ENCODE measurements around the gene ARIH2. TPM values are rescaled to one million over a fixed set of nuclear protein-coding genes. Genes with fewer than 3 reads are reported as not detected.
A peak's percentile ranks its signal among the peaks of the same experiment; 100 is the strongest.
"Not testable (repeated sequence)": the region's sequence is repeated elsewhere in the genome, so short reads cannot be mapped to it uniquely, and the experiment has no call there.

ARIH2 gene
- total RNA-seq, 1 donor from 2014 or later: 157 TPM

DNA sequence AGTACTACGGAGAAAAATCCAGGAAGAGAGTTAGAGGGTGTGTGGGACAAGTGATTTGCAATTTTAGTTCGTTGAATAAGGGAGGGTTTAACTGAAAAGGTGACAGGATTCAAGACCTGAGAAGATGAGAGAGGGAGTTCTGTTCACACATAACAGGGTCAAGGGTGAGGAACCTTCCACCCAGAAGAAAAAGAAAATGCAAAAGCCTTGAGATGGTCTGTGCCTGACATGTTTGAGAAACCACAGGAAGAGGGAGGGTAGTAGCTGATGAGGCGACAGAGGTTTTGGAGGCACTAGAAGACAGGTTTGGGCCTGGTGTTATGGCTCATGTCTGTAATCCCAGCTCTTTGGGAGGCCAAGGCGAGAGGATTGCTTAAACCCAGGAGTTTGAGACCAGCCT lies 19.4 kb upstream of the ARIH2 start:
- Mint-ChIP-seq H3K4me1 (peaks cover 31% of the 10 kb centered on the region), H3K27me3 (no peaks in the 10 kb centered on the region)

DNA sequence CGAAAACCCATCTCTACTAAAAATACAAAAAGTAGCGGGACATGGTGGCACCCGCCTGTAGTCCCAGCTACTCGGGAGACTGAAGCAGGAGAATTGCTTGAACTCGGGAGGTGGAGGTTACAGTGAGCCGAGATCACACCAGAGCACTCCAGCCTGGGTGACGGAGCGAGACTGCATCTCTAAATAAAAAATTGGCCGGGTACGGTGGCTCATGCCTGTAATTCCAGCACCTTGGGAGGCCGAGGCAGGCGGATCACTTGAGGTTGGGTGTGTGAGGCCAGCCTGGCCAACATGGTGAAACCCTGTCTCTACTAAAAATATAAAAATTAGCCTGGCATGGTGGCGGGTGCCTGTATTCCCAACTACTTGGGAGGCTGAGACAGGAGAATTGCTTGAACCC lies 11.6 kb upstream of the ARIH2 start:
- H3K9me3 Mint-ChIP-seq; H3K27me3 Mint-ChIP-seq; DNase-seq; H3K36me3 Mint-ChIP-seq (ENCODE audit: low read depth); H3K27ac Mint-ChIP-seq; intact Hi-C loops (cut with micrococcal nuclease); H3K4me3 Mint-ChIP-seq; H3K4me1 Mint-ChIP-seq: not testable (repeated sequence)

More for the DNA sequence above, 19.4 kb upstream of the ARIH2 start:
- Mint-ChIP-seq H3K36me3 (ENCODE audit: low read depth) (peaks cover 2% of the 10 kb centered on the region), H3K9me3 (no peaks in the 10 kb centered on the region), H3K27ac (peak overlapping the region; percentile 91), H3K4me3 (peak overlapping the region; percentile 90)
- intact Hi-C loops (cut with micrococcal nuclease): loop anchor here (5.0 kb wide), 2 partner anchors 33 to 52 kb away; partner anchors contain the start of gene PRKAR2A
- DNase-seq: peak; percentile 82

DNA sequence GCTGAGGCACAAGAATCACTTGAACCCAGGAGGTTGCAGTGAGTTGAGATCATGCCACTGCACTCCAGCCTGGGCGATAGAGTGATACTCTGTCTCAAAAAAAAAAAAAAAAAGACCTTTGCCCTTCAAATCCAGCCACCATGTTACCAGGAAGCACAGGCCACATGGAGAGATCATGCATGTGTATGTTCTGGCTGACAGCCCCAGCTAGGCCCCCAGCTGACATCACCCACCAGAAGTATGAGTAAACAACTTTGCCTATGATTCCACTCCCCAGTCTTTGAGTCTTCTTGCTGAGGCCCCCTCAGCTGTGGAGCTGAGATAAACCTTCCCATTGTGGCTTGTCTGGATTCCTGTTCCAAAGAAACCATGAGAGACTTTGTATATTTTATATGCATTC lies 3.3 kb upstream of the ARIH2 start:
- peaks cover 7% of the 10 kb centered on the region for H3K36me3 Mint-ChIP-seq (ENCODE audit: low read depth)
- H3K4me3 Mint-ChIP-seq: peak overlapping the region; percentile 43
- no peak for DNase-seq
- intact Hi-C loops (cut with micrococcal nuclease): no loop called here
- H3K27me3 Mint-ChIP-seq: no peaks in the 10 kb centered on the region
- no peaks in the 10 kb centered on the region for H3K9me3 Mint-ChIP-seq
- peaks cover 17% of the 10 kb centered on the region for H3K4me1 Mint-ChIP-seq
- H3K27ac Mint-ChIP-seq: no peak overlapping the region

DNA sequence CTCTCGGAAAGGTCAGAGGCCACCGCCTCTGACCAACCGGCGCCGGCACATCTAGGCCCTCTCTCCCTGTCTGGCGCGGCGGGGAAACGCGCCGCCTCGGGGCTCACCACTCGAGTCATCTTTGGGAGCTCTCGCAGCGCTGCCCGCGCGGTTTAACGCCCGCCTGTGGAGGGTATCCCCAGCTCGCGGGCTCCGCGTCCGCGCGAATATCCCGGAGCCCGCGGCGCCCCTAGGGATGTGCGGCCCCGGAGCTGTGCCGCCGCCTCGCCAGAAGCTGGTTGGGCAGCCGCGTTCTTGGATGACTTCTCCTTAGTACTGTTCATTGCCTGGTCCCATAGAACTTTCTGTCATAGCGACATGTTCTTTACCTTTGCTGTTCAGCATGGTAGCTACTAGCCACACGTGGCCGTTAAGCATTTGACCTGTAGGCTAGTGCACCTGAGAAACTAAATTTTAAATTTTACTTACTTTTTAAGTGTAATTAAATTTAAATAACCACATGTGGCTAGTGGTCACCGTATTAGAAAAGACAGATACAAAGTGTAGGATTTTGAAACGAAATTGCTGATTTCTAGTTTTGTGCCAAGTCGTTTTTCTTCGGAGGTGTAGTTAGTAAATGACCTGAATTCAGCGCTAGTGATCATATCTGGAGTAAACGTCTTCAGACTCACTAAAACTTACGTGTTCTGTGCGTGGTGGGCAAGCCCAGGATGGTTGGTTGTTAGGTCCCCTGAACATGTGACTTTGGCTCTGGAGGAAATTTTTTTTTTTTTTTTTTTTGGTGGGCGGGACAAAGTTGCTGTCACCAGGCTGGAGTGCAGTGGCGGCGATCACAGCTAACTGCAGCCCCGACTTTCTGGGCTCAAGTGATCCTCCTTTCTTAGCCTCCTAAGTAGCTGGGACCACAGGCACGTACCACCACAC lies 835 bp downstream of the ARIH2 start:
- peaks cover 22% of the 10 kb centered on the region for H3K4me1 Mint-ChIP-seq
- peak; percentile 88 for DNase-seq
- H3K27ac Mint-ChIP-seq: peak overlapping the region; percentile 97
- H3K27me3 Mint-ChIP-seq: no peaks in the 10 kb centered on the region
- intact Hi-C loops (cut with micrococcal nuclease): loop anchor here (1.0 to 2.0 kb wide), 2 partner anchors 70 to 175 kb away; partner anchors contain the start of gene QRICH1
- H3K9me3 Mint-ChIP-seq: no peaks in the 10 kb centered on the region
- peak overlapping the region; percentile 91 for H3K4me3 Mint-ChIP-seq
- H3K36me3 Mint-ChIP-seq (ENCODE audit: low read depth): peaks cover 19% of the 10 kb centered on the region

DNA sequence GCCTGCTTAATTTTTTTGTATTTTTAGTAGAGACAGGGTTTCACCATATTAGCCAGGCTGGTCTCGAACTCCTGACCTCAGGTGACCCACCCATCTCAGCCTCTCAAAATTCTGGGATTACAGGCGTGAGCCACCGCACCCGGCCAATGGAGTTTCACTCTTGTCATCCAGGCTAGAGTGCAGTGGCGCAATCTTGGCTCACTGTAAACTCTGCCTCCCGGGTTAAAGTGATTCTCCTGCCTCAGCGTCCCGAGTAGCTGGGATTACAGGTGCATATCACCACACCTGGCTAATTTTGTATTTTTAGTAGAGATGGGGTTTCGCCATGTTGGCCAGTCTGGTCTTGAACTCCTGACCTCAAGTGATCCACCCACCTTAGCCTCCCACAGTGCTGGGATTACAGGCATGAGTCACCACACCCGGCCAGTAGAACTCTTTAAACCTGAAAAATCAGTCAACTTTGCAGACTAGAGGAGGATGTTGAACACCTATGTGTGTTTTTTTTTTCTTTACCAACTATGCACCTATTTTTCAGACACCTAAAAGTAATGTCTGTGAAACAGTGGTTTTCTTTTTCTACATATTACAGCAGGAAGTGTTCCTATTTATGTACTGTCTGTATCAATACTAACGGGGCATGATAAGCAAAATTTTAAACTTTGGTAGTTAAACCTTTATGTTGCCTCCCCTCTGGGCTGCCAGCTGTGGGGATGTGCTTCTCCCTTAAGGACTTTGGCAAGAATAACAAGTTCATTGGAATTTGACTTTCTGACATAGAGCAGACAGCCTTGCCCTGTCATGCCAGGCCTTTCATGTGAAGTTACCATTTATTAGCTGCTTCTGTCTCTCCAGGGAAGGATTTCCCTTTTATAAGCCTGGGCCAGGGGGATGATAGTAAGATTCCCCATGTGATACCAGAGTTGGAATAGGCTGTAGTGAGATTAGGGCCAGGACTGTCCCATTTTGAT lies 8.1 kb downstream of the ARIH2 start:
- Mint-ChIP-seq H3K27ac (peak overlapping the region; percentile 80), H3K4me1 (peaks cover 46% of the 10 kb centered on the region), H3K4me3 (peak overlapping the region; percentile 52), H3K9me3 (no peaks in the 10 kb centered on the region), H3K36me3 (ENCODE audit: low read depth) (peaks cover 62% of the 10 kb centered on the region), H3K27me3 (no peaks in the 10 kb centered on the region)
- no peak for DNase-seq
- intact Hi-C loops (cut with micrococcal nuclease): no loop called here

DNA sequence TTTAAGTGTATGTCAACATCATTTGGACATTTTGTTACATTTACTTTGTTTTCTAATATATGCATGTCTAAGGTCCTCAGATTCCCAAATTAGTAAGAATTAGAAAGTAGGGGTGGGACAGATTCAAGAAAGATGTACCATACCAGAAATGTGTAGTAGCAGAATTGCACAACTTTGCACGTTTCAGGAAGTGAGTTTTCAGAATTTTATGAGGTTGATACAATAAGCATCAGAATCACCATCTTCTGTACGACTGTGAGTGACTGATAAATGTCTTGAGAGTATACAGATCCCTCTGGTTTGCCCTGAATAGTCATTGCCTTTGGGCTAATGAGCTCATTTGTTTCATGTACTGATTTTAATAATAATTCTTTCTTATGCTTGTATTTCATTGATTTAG lies 9.3 kb downstream of the ARIH2 start:
- Mint-ChIP-seq H3K36me3 (ENCODE audit: low read depth) (peaks cover 68% of the 10 kb centered on the region), H3K27me3 (no peaks in the 10 kb centered on the region), H3K4me3 (peak overlapping the region; percentile 46), H3K27ac (peak overlapping the region; percentile 56), H3K9me3 (no peaks in the 10 kb centered on the region), H3K4me1 (peaks cover 53% of the 10 kb centered on the region)
- intact Hi-C loops (cut with micrococcal nuclease): loop anchor here (1.0 kb wide), 1 partner anchor 10 kb away; the partner anchor contains the start of gene ARIH2
- DNase-seq: no peak

DNA sequence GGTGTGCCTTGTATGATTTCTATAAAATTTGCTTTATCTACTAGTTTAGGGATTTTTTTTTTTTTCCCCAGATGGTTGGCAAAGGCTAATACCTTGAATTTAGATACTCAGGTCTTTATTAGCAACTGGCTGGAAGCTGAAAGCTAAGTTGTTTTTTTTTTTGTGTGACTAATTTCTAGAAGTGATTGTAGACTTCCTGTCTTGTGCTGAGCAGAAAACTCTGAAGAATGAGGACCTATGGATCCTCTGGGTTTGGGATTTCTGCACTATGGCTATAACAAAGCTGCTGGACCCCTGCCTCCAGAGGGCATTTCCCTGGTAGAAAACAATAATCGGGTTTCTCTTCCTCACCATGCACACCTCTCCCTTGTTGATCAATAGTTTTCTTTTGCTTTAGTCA lies 10.0 kb downstream of the ARIH2 start:
- DNase-seq: no peak
- Mint-ChIP-seq H3K27me3 (no peaks in the 10 kb centered on the region), H3K36me3 (ENCODE audit: low read depth) (peaks cover 72% of the 10 kb centered on the region), H3K9me3 (no peaks in the 10 kb centered on the region), H3K27ac (peak overlapping the region; percentile 80), H3K4me1 (peaks cover 53% of the 10 kb centered on the region), H3K4me3 (peak overlapping the region; percentile 66)
- intact Hi-C loops (cut with micrococcal nuclease): loop anchor here (1.0 kb wide), 1 partner anchor 10 kb away; the partner anchor contains the start of gene ARIH2

DNA sequence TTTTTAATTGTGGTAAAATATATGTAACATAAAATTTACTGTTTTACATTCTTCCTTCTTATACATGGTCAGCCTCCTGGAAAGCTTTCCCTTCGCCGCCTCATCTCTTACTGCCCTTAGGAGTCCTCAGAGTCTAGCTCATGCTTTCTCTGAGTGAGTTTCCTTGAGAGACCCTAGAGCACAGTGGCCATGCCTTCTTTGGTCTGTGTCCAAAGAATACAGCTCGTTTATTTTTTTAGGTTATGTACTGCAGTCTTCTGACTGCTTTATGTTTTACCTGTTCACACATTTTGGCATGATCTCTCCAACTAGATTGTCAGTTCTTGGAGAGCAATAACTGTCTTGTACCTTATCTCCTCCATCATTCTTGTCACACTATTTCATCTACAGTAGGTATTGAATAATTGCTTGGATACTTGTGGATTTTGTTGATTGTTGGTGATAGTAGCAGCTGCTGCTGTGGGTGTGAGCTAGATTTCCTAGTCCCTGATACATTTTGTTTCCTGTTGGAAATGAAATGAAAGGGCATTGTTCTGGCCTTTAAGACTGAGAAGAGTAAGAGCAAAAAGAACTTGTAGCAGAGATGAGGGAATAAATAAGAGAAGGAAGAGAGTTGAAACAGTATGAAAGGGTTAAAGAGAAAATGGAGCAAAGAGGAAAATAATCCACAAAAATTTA lies 10.9 kb downstream of the ARIH2 start:
- no peak for DNase-seq
- intact Hi-C loops (cut with micrococcal nuclease): loop anchor here (5.0 kb wide), 1 partner anchor 32 kb away; the partner anchor contains the start of gene SLC25A20
- H3K36me3 Mint-ChIP-seq (ENCODE audit: low read depth): peaks cover 75% of the 10 kb centered on the region
- peak overlapping the region; percentile 24 for H3K4me3 Mint-ChIP-seq
- no peaks in the 10 kb centered on the region for H3K27me3 Mint-ChIP-seq
- no peaks in the 10 kb centered on the region for H3K9me3 Mint-ChIP-seq
- peaks cover 60% of the 10 kb centered on the region for H3K4me1 Mint-ChIP-seq
- H3K27ac Mint-ChIP-seq: peak overlapping the region; percentile 39

DNA sequence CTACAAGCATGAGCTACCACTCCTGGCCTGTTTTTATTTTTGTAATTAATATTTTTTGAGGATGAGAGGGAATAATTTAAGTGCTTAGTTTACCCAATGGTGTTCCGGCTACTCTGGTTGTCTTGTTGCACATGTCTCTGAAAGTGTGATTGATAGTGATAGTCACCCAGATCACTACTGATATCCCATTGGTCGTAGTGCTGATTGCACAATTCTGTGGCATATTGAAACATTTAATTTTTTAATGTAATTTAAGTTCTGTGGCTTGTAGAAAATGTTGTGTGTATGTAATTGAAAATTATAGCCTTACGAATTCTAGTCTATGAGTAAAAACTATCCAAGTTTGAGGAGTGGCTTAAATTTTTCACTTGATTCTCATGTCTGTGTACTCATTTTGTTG lies 11.9 kb downstream of the ARIH2 start:
- Mint-ChIP-seq H3K27me3 (no peaks in the 10 kb centered on the region), H3K27ac (no peak overlapping the region), H3K4me3 (no peak overlapping the region), H3K9me3 (no peaks in the 10 kb centered on the region), H3K4me1 (peaks cover 66% of the 10 kb centered on the region), H3K36me3 (ENCODE audit: low read depth) (peaks cover 79% of the 10 kb centered on the region)
- DNase-seq: no peak
- intact Hi-C loops (cut with micrococcal nuclease): loop anchor here (5.0 kb wide), 1 partner anchor 33 kb away; the partner anchor contains the start of gene SLC25A20

DNA sequence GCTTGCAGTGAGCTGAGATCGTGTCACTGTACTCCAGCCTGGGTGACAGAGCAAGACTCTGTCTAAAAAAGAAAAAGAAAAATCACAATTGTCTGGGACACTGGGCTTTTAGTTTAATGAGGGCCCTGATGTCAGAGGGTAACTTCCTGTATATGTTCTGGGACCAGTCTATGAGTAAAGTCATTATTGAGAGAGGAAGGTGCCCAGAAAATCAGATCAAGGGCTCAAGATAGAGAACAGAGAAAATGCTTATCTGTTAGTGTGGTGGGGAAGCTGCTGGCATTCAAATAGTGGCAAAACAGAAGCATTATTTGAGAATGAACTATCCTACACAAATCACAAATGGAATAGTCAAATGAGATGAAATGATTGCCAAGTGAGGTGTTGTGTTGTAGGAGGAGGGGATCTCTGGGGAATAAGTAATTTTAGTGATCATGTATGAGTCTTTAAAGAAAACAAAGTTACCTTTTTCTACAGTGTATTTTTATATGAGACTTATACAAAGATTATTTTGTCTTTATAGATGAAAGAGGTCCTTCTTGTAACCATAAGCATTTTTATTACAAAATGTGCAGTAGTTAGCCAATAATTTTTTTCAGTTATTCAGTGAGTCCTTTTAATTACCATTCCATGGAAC lies 13.4 kb downstream of the ARIH2 start:
- H3K9me3 Mint-ChIP-seq: no peaks in the 10 kb centered on the region
- intact Hi-C loops (cut with micrococcal nuclease): loop anchor here (5.0 kb wide), 1 partner anchor 35 kb away; the partner anchor contains the start of gene SLC25A20
- peak overlapping the region; percentile 63 for H3K27ac Mint-ChIP-seq
- H3K4me3 Mint-ChIP-seq: peak overlapping the region; percentile 3
- peaks cover 73% of the 10 kb centered on the region for H3K36me3 Mint-ChIP-seq (ENCODE audit: low read depth)
- DNase-seq: no peak
- peaks cover 57% of the 10 kb centered on the region for H3K4me1 Mint-ChIP-seq
- H3K27me3 Mint-ChIP-seq: no peaks in the 10 kb centered on the region

DNA sequence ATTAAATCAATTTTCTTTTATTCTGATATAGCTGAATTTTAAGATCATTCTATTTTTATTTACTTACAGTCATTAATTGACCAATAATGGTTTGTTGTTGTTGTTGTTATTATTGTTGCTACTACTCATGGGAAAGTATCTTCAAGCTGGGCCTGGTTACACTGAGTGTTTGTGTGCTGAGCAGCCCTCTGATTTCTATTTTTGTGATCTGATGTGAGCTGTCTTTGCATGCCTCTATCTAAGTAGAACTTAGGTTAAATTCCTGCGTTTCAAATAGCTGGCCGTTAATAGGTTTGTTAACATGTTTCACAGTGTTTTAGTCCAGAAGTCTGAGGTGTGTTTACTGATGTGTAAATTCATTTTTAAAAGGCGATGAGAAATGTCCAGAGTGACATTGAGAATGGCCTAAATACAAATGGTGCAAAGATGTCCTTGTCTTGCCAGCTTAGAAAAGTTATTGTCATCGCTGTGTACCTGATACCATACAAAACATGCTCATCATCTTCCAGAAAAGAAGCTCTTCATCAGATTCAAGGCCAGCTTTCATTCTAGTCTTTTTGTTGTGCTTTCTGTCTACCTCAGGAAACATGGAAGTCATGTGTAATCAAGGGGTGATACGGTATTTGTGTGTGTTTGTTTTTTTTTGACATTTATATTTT lies 15.8 kb downstream of the ARIH2 start:
- H3K36me3 Mint-ChIP-seq (ENCODE audit: low read depth): peaks cover 66% of the 10 kb centered on the region
- no peaks in the 10 kb centered on the region for H3K9me3 Mint-ChIP-seq
- intact Hi-C loops (cut with micrococcal nuclease): loop anchor here (5.0 kb wide), 1 partner anchor 37 kb away; the partner anchor contains the start of gene SLC25A20
- H3K4me3 Mint-ChIP-seq: no peak overlapping the region
- H3K27me3 Mint-ChIP-seq: no peaks in the 10 kb centered on the region
- no peak for DNase-seq
- no peak overlapping the region for H3K27ac Mint-ChIP-seq
- peaks cover 47% of the 10 kb centered on the region for H3K4me1 Mint-ChIP-seq

DNA sequence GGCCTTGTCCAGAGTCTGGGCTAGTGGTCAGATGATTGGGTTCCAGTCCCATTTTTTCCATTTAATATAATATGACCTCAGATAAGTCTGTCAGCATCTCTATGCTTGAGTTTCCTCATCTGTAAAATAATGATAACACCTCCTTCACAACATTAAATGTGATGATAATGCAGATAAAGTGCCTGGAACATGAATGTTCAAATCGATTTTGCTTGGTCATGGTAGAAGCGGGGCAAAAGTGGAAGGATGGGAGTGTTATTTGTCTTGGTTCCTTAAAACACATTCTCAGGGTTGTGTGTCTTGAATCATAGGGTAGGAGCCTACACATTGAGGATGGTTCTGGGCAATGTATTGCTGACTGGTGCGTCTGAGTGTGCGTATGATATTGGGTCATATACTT lies 16.9 kb downstream of the ARIH2 start:
- H3K27me3 Mint-ChIP-seq: no peaks in the 10 kb centered on the region
- H3K4me1 Mint-ChIP-seq: peaks cover 41% of the 10 kb centered on the region
- no peak overlapping the region for H3K27ac Mint-ChIP-seq
- DNase-seq: no peak
- intact Hi-C loops (cut with micrococcal nuclease): no loop called here
- no peak overlapping the region for H3K4me3 Mint-ChIP-seq
- H3K9me3 Mint-ChIP-seq: no peaks in the 10 kb centered on the region
- H3K36me3 Mint-ChIP-seq (ENCODE audit: low read depth): peaks cover 59% of the 10 kb centered on the region
